ENCODE results near the gene SRGAP3. TPM values are rescaled to one million over a fixed set of nuclear protein-coding genes. Genes with fewer than 3 reads are reported as not detected.

The SRGAP3 gene
- total and polyA plus RNA-seq, 8 donors: 0.31 to 31.7 (median 5.8) TPM

DNA sequence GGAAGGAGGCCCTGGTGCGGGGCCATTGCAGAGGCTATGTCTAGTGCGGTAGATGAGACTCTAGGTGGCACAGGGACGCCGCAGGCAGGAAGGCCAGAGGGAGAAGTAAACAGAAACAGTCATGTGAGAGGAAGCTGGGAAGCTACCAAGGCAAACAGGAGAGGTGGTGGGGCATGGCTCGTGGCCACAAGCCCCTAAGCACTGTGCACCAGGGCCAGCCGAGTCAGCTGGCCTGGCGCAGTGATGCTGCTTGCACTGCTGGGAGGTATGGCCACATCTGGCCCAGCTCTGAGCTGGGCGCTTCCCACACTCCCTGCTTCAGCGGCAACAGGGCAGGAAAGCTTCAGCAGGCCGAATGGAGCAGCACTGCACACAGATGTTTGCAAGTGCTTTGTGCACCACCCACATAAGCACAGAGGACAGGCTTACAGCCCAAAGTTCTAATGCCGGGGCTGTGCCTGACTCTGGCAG, 76.6 kb downstream of the SRGAP3 start:
- intact Hi-C loops (cut with DNase I; ENCODE audit: low total_unique reads): no loop called here
- peak in 2 of 3 donors; percentile 7 to 29 for TF ChIP-seq POLR2AphosphoS5 (IDR thresholded peaks at IDR 0.05)
- no peak for TF ChIP-seq EP300 (IDR thresholded peaks at IDR 0.05)
- TF ChIP-seq, protein P1, sequence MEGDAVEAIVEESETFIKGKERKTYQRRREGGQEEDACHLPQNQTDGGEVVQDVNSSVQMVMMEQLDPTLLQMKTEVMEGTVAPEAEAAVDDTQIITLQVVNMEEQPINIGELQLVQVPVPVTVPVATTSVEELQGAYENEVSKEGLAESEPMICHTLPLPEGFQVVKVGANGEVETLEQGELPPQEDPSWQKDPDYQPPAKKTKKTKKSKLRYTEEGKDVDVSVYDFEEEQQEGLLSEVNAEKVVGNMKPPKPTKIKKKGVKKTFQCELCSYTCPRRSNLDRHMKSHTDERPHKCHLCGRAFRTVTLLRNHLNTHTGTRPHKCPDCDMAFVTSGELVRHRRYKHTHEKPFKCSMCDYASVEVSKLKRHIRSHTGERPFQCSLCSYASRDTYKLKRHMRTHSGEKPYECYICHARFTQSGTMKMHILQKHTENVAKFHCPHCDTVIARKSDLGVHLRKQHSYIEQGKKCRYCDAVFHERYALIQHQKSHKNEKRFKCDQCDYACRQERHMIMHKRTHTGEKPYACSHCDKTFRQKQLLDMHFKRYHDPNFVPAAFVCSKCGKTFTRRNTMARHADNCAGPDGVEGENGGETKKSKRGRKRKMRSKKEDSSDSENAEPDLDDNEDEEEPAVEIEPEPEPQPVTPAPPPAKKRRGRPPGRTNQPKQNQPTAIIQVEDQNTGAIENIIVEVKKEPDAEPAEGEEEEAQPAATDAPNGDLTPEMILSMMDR (IDR thresholded peaks at IDR 0.05): no peak
- no peak for TF ChIP-seq POLR2A (IDR thresholded peaks at IDR 0.05)
- WGBS, 5 donors: 27 to 47% (median 32%) methylated on average over 9 to 11 of the region's 11 CpGs
- Histone ChIP-seq H3K9me3 (no peaks in the 10 kb centered on the region), H3K4me1 (peaks cover 8 to 35% (median 24%) of the 10 kb centered on the region in 4 donors), H3K27ac (peak overlapping the region in 2 of 5 donors; percentile 7 to 13), H3K27me3 (no peaks in the 10 kb centered on the region), H3K4me3 (no peak overlapping the region), H3K36me3 (no peaks in the 10 kb centered on the region)
- DNase-seq: peak; percentile 55 to 63

GRCh38 chr3:9170851-9171160, 78.6 kb downstream of the SRGAP3 start:
- peaks cover 8 to 34% (median 23%) of the 10 kb centered on the region in 4 donors for H3K4me1 ChIP-seq
- no peaks in the 10 kb centered on the region for H3K36me3 ChIP-seq
- no peaks in the 10 kb centered on the region for H3K27me3 ChIP-seq
- TF ChIP-seq, protein P1 (IDR thresholded peaks at IDR 0.05): no peak
- DNase-seq: no peak
- H3K4me3 ChIP-seq: no peak overlapping the region
- H3K9me3 ChIP-seq: no peaks in the 10 kb centered on the region
- H3K27ac ChIP-seq: no peak overlapping the region
- intact Hi-C loops (cut with DNase I; ENCODE audit: low total_unique reads): no loop called here
- 97 to 99% (median 97%) methylated on average over 5 of the region's 5 CpGs for WGBS, 5 donors

DNA sequence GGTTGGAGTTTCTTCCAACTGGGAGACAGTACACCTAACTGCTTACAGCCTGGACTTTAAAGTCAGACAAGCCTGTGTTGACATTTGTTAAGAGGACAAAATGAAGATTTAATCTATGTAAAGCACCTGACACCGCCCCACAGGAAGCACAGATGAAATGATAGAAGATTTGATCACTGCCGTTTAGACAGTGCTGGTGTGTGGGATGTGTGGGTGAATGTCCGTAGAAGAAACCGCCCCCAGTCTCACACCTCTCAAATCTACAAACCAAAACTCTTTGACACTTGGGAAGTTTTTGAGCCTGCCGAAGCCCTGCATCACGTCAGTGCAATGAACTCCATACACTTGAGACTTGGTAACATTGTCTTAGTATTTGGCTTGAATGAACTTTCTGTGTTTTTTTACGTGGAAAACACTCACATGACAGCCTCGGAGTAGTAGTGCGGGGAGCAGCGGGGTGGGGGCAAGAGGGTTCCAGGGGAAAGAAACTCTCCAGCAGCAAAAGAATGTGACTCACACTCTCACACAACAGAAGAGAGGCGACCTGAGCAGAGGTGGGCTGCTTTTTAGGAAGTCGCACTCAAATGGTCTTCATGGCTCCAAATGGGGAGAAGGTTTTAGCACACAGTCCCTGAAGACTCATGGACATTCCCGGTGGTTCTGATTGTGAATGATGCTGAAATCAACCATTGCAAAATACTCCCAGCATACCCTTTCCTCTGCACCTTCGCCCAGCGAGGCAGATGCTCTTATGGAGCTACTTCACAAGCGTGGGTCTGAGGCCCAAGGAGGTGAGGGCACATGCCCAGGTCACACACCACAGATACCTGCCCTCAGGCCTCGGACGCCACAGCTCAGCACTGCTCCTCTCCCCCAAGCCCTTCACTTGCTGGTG, 79.2 kb downstream of the SRGAP3 start:
- intact Hi-C loops (cut with DNase I; ENCODE audit: low total_unique reads): no loop called here
- TF ChIP-seq, protein P1 (IDR thresholded peaks at IDR 0.05): no peak
- no peak for TF ChIP-seq POLR2AphosphoS5 (IDR thresholded peaks at IDR 0.05)
- no peak for TF ChIP-seq EP300 (IDR thresholded peaks at IDR 0.05)
- no peak for TF ChIP-seq POLR2A (IDR thresholded peaks at IDR 0.05)
- WGBS, 5 donors: 80 to 87% (median 84%) methylated on average over 16 to 18 of the region's 18 CpGs
- Histone ChIP-seq H3K27me3 (no peaks in the 10 kb centered on the region), H3K4me3 (no peak overlapping the region), H3K9me3 (no peaks in the 10 kb centered on the region), H3K36me3 (no peaks in the 10 kb centered on the region), H3K27ac (no peak overlapping the region), H3K4me1 (peaks cover 8 to 28% (median 17%) of the 10 kb centered on the region in 4 donors)
- no peak for DNase-seq

GRCh38 chr3:9169326-9169725, 80.1 kb downstream of the SRGAP3 start:
- 93 to 100% (median 94%) methylated on average over 1 of the region's 1 CpG for WGBS, 5 donors
- intact Hi-C loops (cut with DNase I; ENCODE audit: low total_unique reads): no loop called here
- no peaks in the 10 kb centered on the region for H3K27me3 ChIP-seq
- DNase-seq: no peak
- TF ChIP-seq POLR2A (IDR thresholded peaks at IDR 0.05): no peak
- no peak for TF ChIP-seq POLR2AphosphoS5 (IDR thresholded peaks at IDR 0.05)
- no peak for TF ChIP-seq EP300 (IDR thresholded peaks at IDR 0.05)
- TF ChIP-seq, protein P1 (IDR thresholded peaks at IDR 0.05): no peak
- no peaks in the 10 kb centered on the region for H3K9me3 ChIP-seq
- H3K4me1 ChIP-seq: peaks cover 8 to 21% (median 13%) of the 10 kb centered on the region in 4 donors
- no peak overlapping the region for H3K4me3 ChIP-seq
- H3K27ac ChIP-seq: no peak overlapping the region
- no peaks in the 10 kb centered on the region for H3K36me3 ChIP-seq
